Body of pancreas (tissue), 4 donors: ENCODE measurements around the gene CCDC12.

ENCODE experiments used
- CTCF ChIP-seq, 7 experiments: fragments of 450-650 bp in 4 of 7; fragments of 200-600 bp in 3 of 7; sonication (generic) in 3 of 7; IDR thresholded peaks; one replicate each; pipeline ENCODE4 v1.5.1; 2016 to 2019; ENCODE audit warnings: antibody characterized with exemption in 7 of 7
- POLR2A ChIP-seq, 3 donors: fragments of 450-650 bp; IDR thresholded peaks; one replicate each; pipeline ENCODE4 v1.6.1; 2016; ENCODE audit warnings: antibody characterized with exemption in 3 of 3, mild to moderate bottlenecking in 2 of 3

- TF ChIP-seq POLR2A (IDR thresholded peaks at IDR 0.05): no peak
- TF ChIP-seq CTCF (IDR thresholded peaks at IDR 0.05): no peak
Observed at GRCh38 chr3:47012342-47013230, 36.0 kb upstream of the CCDC12 start.
